Common myeloid progenitor, CD34-positive (primary cell): ENCODE data around the gene C12orf75.

Experiments
- CTCF ChIA-PET: fragments of 350-600 bp; sonication (Branson Sonifier 250); formaldehyde crosslinking; loops from one replicate; lab custom pipeline; 2021; ENCODE audit warnings: antibody characterized with exemption; lab: Charles Lee
- POLR2A ChIA-PET: fragments of 350-600 bp; sonication (Branson Sonifier 250); formaldehyde crosslinking; loops from one replicate; lab custom pipeline; 2021; ENCODE audit warnings: antibody characterized with exemption; lab: Charles Lee
- DNase-seq, 3 donors: peaks; one replicate each; pipeline versions ENCODE4 v3.0.0 to v3.0.0-alpha.2; 2013
- H3K27ac ChIP-seq, 2 experiments: 1 replicate in 1 of 2; 2 replicates in 1 of 2; pipeline ENCODE4 v1.7.0; 2013; ENCODE audit warnings: inconsistent platforms in 2 of 2, low read length in 2 of 2, mild to moderate bottlenecking in 2 of 2, low read depth in 1 of 2, moderate library complexity in 1 of 2; ENCODE audit not compliant: severe bottlenecking in 2 of 2, insufficient read depth in 1 of 2, poor library complexity in 1 of 2
- H3K27me3 ChIP-seq, 5 experiments: replicated peaks in 2 of 5; 1 replicate in 3 of 5; 2 replicates in 2 of 5; pipeline versions ENCODE4 v1.6.1 to v1.7.0; 2013; ENCODE audit warnings: low read length in 4 of 5, mild to moderate bottlenecking in 2 of 5, moderate library complexity in 2 of 5, inconsistent platforms in 1 of 5; ENCODE audit not compliant: insufficient read depth in 5 of 5, control insufficient read depth in 4 of 5
- H3K36me3 ChIP-seq, 4 experiments: 1 replicate in 2 of 4; 2 replicates in 2 of 4; pipeline versions ENCODE4 v1.6.1 to v1.7.0; 2013; ENCODE audit warnings: low read length in 3 of 4, control low read depth in 1 of 4, mild to moderate bottlenecking in 1 of 4; ENCODE audit not compliant: control insufficient read depth in 4 of 4, insufficient read depth in 4 of 4
- H3K4me1 ChIP-seq, 4 experiments: 1 replicate in 3 of 4; 2 replicates in 1 of 4; pipeline versions ENCODE4 v1.6.1 to v1.7.1; 2013; ENCODE audit warnings: low read length in 3 of 4, mild to moderate bottlenecking in 3 of 4, control low read depth in 1 of 4, inconsistent platforms in 1 of 4, moderate library complexity in 1 of 4; ENCODE audit not compliant: control insufficient read depth in 4 of 4, insufficient read depth in 4 of 4; ENCODE audit errors: control extremely low read depth in 1 of 4
- H3K4me3 ChIP-seq, 7 experiments: 1 replicate in 4 of 7; 2 replicates in 3 of 7; pipeline versions ENCODE4 v1.5.1 to v1.7.0; 2013; ENCODE audit warnings: mild to moderate bottlenecking in 7 of 7, low read length in 6 of 7, moderate library complexity in 6 of 7, inconsistent platforms in 2 of 7, low read depth in 2 of 7, control low read depth in 1 of 7; ENCODE audit not compliant: insufficient read depth in 4 of 7, control insufficient read depth in 1 of 7; ENCODE audit errors: extremely low read depth in 1 of 7
- H3K9me3 ChIP-seq, 5 experiments: 1 replicate in 4 of 5; 2 replicates in 1 of 5; pipeline versions ENCODE4 v1.6.1 to v1.7.1; 2013; ENCODE audit warnings: low read length in 4 of 5, mild to moderate bottlenecking in 2 of 5, inconsistent platforms in 1 of 5, low read depth in 1 of 5, moderate library complexity in 1 of 5; ENCODE audit not compliant: control insufficient read depth in 4 of 5, insufficient read depth in 2 of 5; ENCODE audit errors: control extremely low read depth in 1 of 5
- WGBS: methylation state at CpG from one replicate; pipeline ENCODE4 v1.1.5; 2013; ENCODE audit not compliant: insufficient coverage; 5-methylcytosine and 5-hydroxymethylcytosine counted together

C12orf75 gene

DNA sequence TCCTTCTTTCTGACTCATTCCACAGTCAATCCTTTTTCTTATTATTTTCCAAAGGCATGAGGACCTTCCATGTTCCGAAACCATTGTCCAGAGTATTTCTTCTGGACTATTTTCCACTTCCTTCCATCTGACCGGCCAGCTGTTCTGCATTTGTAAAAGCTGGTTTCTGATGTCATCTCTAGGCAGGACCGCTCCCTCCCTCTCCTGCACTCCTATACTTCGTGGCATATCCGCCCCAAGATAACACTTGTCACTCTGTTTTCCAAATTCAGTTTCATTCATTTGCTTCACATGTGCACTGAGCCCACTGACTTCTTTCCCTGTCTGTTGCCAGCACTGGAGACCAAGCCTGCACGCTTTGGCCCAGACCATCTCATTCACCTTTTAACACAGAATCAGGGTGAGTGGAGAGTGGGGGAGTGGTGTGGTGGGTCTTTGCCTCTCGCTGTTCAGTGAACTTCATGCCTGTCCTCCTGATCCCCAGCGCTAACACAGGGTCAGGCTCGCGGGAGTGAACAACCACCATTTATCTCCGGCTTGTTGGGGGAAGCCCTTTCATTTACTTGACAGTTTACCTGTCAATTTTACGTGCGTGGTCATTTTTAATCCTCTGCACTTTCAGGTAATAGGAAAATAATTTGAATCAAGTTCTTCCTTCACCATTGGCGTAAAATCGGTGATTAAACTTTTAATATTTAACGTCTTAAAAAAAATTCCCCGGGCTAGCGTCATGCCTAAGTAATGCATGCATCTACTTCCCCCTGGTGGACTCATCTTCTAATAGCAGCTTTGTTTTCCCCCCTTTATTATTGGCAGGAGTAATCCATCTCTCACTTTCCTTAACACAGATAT lies 52.5 kb downstream of the C12orf75 start:
- no peaks in the 10 kb centered on the region for H3K36me3 ChIP-seq
- peaks cover 0 to 4% (median 0%) of the 10 kb centered on the region in 4 experiments for H3K4me1 ChIP-seq
- CTCF ChIA-PET: interaction anchor here (0.6 to 3.3 kb wide), 11 partner anchors 10 to 209 kb away, joined by 3 to 9 read pairs (median 4); no protein-coding TSS in a partner anchor
- peak overlapping the region in 2 of 7 experiments; percentile 38 to 47 for H3K4me3 ChIP-seq
- 54% methylated on average over 14 of the region's 18 CpGs for WGBS
- peak; percentile 61 to 81 (median 76) for DNase-seq
- no peak overlapping the region for H3K27ac ChIP-seq
- no peaks in the 10 kb centered on the region for H3K9me3 ChIP-seq
- POLR2A ChIA-PET: interaction anchor here (0.6 kb wide), 1 partner anchor 154 kb away, joined by 3 read pairs; no protein-coding TSS in a partner anchor
- no peaks in the 10 kb centered on the region for H3K27me3 ChIP-seq

DNA sequence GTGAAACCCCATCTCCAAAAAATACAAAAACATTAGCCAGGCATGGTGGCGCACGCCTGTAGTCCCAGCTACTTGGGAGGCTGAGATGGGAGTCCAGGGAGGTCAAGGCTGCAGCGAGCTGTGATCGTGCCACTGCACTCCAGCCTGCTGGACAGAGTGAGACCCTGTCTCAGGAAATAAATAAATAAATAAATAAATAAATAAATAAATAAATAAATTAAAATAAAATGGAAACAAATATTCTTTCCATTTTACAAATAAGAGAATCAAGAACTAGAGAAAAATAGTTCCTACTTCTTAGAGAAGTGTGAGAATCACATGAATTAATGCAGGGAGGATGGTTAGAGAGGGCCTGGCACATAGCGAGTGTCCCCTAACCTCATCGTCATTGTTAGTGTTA lies 53.7 kb downstream of the C12orf75 start:
- Histone ChIP-seq H3K36me3 (no peaks in the 10 kb centered on the region), H3K27ac (no peak overlapping the region), H3K9me3 (no peaks in the 10 kb centered on the region), H3K4me3 (no peak overlapping the region), H3K4me1 (peaks cover 0 to 4% (median 0%) of the 10 kb centered on the region in 4 experiments), H3K27me3 (no peaks in the 10 kb centered on the region)
- DNase-seq: no peak
- WGBS: no CpG with 5 or more reads among the region's 6 CpGs
- POLR2A ChIA-PET: interaction anchor here (0.7 kb wide), 1 partner anchor 18 kb away, joined by 3 read pairs; no protein-coding TSS in a partner anchor
- CTCF ChIA-PET: interaction anchor here (0.9 to 3.3 kb wide), 6 partner anchors 13 to 183 kb away, joined by 3 to 9 read pairs (median 5); no protein-coding TSS in a partner anchor

DNA sequence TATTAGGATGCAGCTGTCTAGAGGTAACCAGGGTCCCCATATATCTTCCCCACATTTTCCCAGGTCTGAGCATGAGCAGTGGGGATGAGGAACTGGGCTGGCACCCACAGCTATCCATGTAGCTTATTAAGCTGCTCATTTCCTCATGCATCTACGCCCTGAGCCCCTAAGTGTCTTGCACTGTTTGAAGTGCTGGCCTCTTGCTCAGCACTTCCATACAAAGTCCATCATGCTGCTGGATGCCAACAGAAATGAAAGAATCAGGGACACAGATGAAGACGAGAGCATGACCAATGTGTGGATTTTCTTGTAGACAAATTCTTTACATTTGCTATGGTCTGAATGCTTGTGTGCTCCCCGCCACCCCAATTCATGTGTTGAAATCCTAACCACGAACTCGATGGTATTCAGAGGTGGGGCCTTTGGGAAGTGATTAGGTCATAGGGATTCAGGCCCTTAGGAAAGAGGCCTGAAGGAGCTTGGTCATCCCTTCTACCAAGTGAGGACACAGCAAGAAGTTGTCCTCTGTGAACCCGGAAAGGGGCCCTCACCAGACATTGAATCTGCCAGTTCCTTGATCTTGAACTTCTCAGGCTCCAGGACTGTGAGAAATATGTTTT lies 54.5 kb downstream of the C12orf75 start:
- no peak for DNase-seq
- ChIA-PET POLR2A (no interaction called here), CTCF (interaction anchor here (0.9 to 3.3 kb wide), 5 partner anchors 12 to 184 kb away, joined by 3 to 9 read pairs (median 5); no protein-coding TSS in a partner anchor)
- Histone ChIP-seq H3K4me1 (peaks cover 0 to 4% (median 0%) of the 10 kb centered on the region in 4 experiments), H3K4me3 (no peak overlapping the region), H3K27ac (no peak overlapping the region), H3K27me3 (no peaks in the 10 kb centered on the region), H3K9me3 (no peaks in the 10 kb centered on the region), H3K36me3 (no peaks in the 10 kb centered on the region)
- WGBS: 97% methylated on average over 4 of the region's 6 CpGs

DNA sequence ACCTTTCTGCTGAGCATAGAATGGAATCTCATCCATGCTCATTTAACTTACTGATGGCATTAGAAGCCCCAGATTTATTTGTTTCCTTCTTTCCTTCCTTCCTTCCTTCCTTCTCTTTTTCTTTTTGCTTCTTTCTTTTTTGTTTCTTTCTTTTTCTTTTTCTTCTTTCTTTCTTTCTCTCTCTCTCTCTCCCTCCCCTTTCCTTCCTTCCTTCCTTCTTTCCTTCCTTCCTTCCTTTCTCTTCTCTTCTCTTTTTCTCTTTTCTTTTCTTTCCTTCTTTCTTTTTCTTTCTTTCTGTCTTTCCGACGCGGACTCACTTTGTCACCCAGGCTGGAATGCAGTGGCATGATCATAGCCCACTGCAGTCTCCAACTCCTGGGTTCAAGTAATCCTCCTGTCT lies 55.9 kb downstream of the C12orf75 start:
- 100% methylated on average over 3 of the region's 3 CpGs for WGBS
- CTCF ChIA-PET: no interaction called here
- DNase-seq: no peak
- no peak overlapping the region for H3K27ac ChIP-seq
- no peaks in the 10 kb centered on the region for H3K27me3 ChIP-seq
- POLR2A ChIA-PET: no interaction called here
- H3K4me3 ChIP-seq: no peak overlapping the region
- peaks cover 0 to 4% (median 0%) of the 10 kb centered on the region in 4 experiments for H3K4me1 ChIP-seq
- no peaks in the 10 kb centered on the region for H3K36me3 ChIP-seq
- no peaks in the 10 kb centered on the region for H3K9me3 ChIP-seq

DNA sequence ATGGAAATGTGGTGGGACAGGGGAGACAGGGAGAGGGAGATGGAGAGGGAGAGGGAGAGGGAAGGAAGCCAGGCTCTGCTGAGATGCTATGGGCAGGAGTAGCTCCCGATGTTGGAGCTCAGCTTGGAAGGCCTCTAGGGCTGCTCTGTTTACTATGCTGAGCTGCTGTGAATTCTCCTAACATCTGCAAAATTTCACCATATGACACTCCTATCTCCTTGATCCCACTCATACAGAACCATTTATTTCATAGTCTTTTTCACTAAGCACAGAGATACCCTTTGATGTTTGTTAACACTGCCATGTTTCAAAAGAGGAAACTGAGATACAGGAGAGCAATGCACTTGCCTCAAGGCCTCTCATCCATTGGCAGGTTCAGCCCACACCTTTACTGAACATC lies 60.7 kb downstream of the C12orf75 start:
- Histone ChIP-seq H3K27me3 (no peaks in the 10 kb centered on the region), H3K4me3 (no peak overlapping the region), H3K4me1 (peaks cover 0 to 3% (median 0%) of the 10 kb centered on the region in 4 experiments), H3K36me3 (no peaks in the 10 kb centered on the region), H3K27ac (no peak overlapping the region), H3K9me3 (no peaks in the 10 kb centered on the region)
- POLR2A ChIA-PET: no interaction called here
- WGBS: no CpG with 5 or more reads among the region's 1 CpG
- CTCF ChIA-PET: interaction anchor here (0.7 kb wide), 1 partner anchor 159 kb away, joined by 3 read pairs; no protein-coding TSS in a partner anchor
- DNase-seq: no peak

DNA sequence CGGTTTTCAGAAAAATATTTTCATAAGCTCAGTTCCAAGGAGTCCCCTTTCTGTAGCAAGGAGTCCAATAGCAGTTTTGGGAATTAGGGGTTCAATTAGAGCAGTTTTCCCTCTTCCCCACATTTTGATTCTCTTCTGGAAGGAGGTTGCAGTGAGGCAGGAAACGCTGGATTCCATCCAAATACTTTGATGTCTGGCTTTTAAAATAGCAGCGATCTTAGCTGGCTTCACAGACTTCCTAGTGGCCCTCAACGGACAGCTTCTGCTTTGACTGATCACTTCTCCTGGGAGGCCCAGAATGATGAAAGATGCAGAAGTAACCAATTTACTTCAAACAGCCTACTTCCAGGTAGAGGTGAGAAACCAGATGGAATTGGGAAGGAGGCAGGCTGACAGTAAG lies 63.1 kb downstream of the C12orf75 start:
- ChIA-PET CTCF (no interaction called here), POLR2A (interaction anchor here (0.5 kb wide), 1 partner anchor 730 kb away, joined by 3 read pairs; no protein-coding TSS in a partner anchor)
- peaks cover 0 to 9% (median 0%) of the 10 kb centered on the region in 5 experiments for H3K9me3 ChIP-seq
- WGBS: 28% methylated on average over 4 of the region's 4 CpGs
- peak in 2 of 3 donors; percentile 7 to 16 for DNase-seq
- no peaks in the 10 kb centered on the region for H3K27me3 ChIP-seq
- no peak overlapping the region for H3K27ac ChIP-seq
- no peak overlapping the region for H3K4me3 ChIP-seq
- H3K4me1 ChIP-seq: peaks cover 0 to 3% (median 0%) of the 10 kb centered on the region in 4 experiments
- no peaks in the 10 kb centered on the region for H3K36me3 ChIP-seq
